Measurements from ENCODE around the gene ZNRF3.
"Not testable (repeated sequence)": the region's sequence is repeated elsewhere in the genome, so short reads cannot be mapped to it uniquely, and the experiment has no call there.

The ZNRF3 gene

GRCh38 chr22:28846994-28847393 lies 36.4 kb upstream of the ZNRF3 start:
- no peak overlapping the region for H3K4me3 ChIP-seq (ENCODE audit: low read depth, low read length)
- no peak for TF ChIP-seq CTCF (IDR thresholded peaks at IDR 0.05; ENCODE audit: low read depth, low read length)

DNA sequence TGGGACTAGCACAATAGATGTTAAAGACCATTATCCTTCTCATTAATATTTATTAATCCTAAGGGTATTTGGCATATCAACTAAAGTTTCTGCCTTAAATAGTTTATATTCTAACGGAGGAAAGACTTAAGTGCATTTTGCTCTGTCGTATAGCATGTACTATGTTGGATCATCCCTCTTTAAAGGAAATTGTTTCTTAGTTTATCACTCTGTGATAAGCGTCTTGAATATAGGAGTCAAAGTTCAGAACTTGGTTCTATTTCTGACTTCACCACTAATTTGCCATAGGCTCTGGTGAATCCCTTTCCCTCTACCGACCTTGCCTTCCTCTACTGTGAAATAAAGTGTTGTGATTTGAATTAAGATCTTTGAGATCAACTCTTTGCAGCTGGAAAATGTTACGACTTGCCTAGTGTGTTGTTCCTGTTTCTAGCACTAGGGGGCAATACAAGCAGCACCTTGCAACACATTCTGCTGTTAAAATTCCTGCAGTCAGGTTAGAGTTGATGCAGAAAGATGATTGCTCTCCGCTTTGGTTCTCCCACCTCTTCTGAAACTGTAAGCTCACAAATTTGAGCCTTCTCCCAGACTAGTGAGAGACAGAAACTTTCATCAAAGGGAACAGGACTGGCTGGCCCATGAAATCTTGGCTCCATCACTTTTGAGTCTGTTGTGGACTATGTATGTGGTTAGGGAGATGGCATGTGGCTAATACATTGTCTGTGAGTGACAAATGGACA lies 27.8 kb upstream of the ZNRF3 start:
- TF ChIP-seq CTCF (IDR thresholded peaks at IDR 0.05; ENCODE audit: low read depth, low read length) = peak; percentile 77
- no peak overlapping the region for H3K4me3 ChIP-seq (ENCODE audit: low read depth, low read length)

DNA sequence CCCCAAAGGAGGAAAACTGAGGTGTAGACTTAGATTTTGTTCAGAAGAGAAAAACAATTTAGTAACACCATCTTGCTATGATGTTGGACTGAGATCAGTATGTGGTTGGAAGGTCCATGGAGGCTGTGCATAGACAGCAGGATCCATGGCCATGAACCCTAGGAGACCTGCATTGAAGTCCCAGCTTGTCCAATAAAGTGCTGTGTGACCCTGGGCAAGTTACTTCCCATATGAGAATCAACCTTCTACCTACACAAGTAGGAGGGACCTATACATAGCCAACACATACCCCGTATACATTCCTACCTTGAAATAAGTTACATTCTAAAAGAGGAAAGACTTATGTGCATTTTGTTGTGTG lies 27.3 kb upstream of the ZNRF3 start:
- no peak for TF ChIP-seq CTCF (IDR thresholded peaks at IDR 0.05; ENCODE audit: low read depth, low read length)
- H3K4me3 ChIP-seq (ENCODE audit: low read depth, low read length) = no peak overlapping the region

DNA sequence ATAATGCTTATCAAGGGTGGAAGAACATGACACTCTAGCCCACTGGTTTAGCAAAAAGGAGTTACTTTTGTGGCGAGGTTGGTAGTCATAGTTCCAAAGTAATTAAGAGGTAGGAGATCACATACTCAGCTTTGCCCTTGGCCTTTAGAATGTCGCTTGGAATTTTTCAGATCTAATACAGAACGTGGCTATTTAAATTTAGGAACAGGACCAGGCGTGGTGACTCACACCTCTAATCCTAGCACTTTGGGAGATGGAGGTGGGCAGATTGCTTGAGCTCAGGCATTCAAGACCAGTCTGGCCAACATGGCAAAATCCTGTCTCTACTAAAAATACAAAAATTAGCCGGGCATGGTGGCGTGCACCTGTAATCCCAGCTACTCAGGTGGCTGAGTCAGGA lies 26.1 kb upstream of the ZNRF3 start:
- H3K4me3 ChIP-seq (ENCODE audit: low read depth, low read length) = no peak overlapping the region
- TF ChIP-seq CTCF (IDR thresholded peaks at IDR 0.05; ENCODE audit: low read depth, low read length) = no peak

GRCh38 chr22:28864878-28865596 lies 18.3 kb upstream of the ZNRF3 start:
- TF ChIP-seq CTCF (IDR thresholded peaks at IDR 0.05; ENCODE audit: low read depth, low read length) = no peak
- no peak overlapping the region for H3K4me3 ChIP-seq (ENCODE audit: low read depth, low read length)

GRCh38 chr22:28867191-28867590 lies 16.2 kb upstream of the ZNRF3 start:
- H3K4me3 ChIP-seq (ENCODE audit: low read depth, low read length) = no peak overlapping the region
- no peak for TF ChIP-seq CTCF (IDR thresholded peaks at IDR 0.05; ENCODE audit: low read depth, low read length)

DNA sequence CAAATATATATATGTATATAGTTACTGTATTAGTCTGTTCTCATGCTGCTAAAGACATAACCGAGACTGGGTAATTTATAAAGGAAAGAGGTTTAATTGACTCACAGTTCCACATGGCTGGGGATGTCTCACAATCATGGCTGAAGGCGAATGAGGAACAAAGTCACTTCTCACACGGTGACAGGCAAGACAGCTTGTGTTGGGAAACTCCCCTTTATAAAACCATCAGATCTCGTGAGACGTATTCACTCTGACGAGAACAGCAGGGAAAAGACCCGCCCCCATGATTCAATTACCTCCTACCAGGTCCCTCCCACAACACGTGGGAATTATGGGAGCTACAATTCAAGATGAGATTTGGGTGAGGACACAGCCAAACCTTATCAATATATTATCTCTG lies 15.0 kb upstream of the ZNRF3 start:
- H3K4me3 ChIP-seq (ENCODE audit: low read depth, low read length) = not testable (repeated sequence)
